Panc1 (cell line): ENCODE results near the gene RNF227.

Experiments
- CTCF ChIP-seq: fragments of 450-650 bp; IDR thresholded peaks from 2 replicates; pipeline ENCODE4 v1.5.1; 2017; ENCODE audit warnings: mild to moderate bottlenecking
- POLR2AphosphoS5 ChIP-seq: IDR thresholded peaks from 2 replicates; pipeline ENCODE4 v1.6.1; 2012; ENCODE audit warnings: mild to moderate bottlenecking, low read depth, low read length, moderate library complexity

- no peak for TF ChIP-seq CTCF
- TF ChIP-seq POLR2AphosphoS5: no peak
These were observed 51.0 kb downstream of the RNF227 start for GRCh38 chr17:7864995-7865650.
